ENCODE data around the gene RALGDS.

DNA sequence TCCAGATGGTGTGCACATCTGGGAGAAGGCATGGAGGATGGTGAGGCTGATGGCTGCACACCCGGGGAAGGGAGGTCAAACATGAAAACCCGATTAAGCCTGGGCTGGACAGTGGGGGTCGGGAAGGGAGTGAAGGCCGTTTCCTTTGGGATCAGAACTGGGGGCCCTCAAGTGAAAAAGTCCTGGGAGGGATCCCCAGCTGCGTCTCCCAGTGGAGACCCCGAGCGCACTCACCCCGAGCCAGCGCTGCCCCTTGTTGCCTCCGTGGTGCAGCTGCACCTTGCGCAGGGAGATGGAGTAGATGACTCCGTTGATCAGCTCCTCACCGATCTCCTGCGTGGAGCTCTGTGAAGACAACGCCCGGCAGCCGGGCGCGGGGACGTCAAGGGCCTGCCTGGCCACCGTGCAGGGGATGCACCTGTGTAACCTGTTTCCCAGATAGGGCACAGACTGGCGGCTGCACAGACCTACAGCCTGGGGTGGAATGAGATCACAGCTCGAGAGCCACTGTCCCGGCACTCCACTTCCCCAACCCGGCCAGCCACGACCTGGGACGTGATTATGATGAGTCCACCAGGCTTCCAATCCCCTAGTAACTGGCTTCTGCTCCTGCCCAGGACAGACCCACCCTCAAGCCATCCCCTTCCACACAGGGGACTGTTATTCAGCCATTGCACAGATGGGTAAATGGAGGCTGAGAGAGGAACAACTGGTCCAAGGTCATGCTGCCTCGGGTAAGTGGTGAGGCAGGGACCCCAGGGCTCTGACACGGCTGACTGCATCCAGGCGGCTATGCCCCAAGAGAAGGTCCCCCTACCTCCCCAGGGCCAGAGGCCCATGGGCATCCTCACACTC lies 9.0 kb downstream of the RALGDS start:
- TF ChIP-seq, protein P1, sequence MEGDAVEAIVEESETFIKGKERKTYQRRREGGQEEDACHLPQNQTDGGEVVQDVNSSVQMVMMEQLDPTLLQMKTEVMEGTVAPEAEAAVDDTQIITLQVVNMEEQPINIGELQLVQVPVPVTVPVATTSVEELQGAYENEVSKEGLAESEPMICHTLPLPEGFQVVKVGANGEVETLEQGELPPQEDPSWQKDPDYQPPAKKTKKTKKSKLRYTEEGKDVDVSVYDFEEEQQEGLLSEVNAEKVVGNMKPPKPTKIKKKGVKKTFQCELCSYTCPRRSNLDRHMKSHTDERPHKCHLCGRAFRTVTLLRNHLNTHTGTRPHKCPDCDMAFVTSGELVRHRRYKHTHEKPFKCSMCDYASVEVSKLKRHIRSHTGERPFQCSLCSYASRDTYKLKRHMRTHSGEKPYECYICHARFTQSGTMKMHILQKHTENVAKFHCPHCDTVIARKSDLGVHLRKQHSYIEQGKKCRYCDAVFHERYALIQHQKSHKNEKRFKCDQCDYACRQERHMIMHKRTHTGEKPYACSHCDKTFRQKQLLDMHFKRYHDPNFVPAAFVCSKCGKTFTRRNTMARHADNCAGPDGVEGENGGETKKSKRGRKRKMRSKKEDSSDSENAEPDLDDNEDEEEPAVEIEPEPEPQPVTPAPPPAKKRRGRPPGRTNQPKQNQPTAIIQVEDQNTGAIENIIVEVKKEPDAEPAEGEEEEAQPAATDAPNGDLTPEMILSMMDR (IDR thresholded peaks at IDR 0.05) = no peak
- TF ChIP-seq EZH2 (IDR thresholded peaks at IDR 0.05; ENCODE audit: borderline replicate concordance, insufficient read depth, low read depth, low read length, poor library complexity, severe bottlenecking) = no peak
